Measurements from ENCODE around the gene BTBD9.

- no peak for TF ChIP-seq CTCF (IDR thresholded peaks at IDR 0.05 in 4 of 5, conservative IDR thresholded peaks at IDR 0.05 in 1 of 5)
- no peak for TF ChIP-seq POLR2A (IDR thresholded peaks at IDR 0.05)
These were observed 5.2 kb downstream of the BTBD9 start for GRCh38 chr6:38634518-38634917.
